Thyroid gland (tissue), 4 donors: ENCODE measurements around the gene VPS54.

ENCODE experiments used
- CTCF ChIP-seq, 6 experiments: fragments of 200-600 bp in 3 of 6; fragments of 450-650 bp in 3 of 6; sonication (generic) in 3 of 6; IDR thresholded peaks; one replicate each; pipeline ENCODE4 v1.5.1; 2016 to 2019; ENCODE audit warnings: antibody characterized with exemption in 6 of 6, mild to moderate bottlenecking in 2 of 6, inconsistent platforms in 1 of 6, moderate library complexity in 1 of 6
- POLR2A ChIP-seq, 2 donors: fragments of 450-650 bp; IDR thresholded peaks; one replicate each; pipeline ENCODE4 v1.6.1; 2017; ENCODE audit warnings: antibody characterized with exemption in 2 of 2, mild to moderate bottlenecking in 2 of 2, moderate library complexity in 1 of 2

GRCh38 chr2:64007924-64008323 lies 11.3 kb downstream of the VPS54 start:
- TF ChIP-seq POLR2A (IDR thresholded peaks at IDR 0.05) = no peak
- no peak for TF ChIP-seq CTCF (IDR thresholded peaks at IDR 0.05)
